Keratinocyte (primary cell): ENCODE measurements around the gene MED14. TPM values are rescaled to one million over a fixed set of nuclear protein-coding genes. Genes with fewer than 3 reads are reported as not detected.

Experiments
- DNase-seq: peaks from one replicate; pipeline ENCODE4 v3.0.0-alpha.2; 2011; ENCODE audit warnings: low read depth, missing footprints, low spot score
- FAIRE-seq: peaks from 2 replicates; lab custom pipeline; 2011; peaks lifted over from hg19 to GRCh38; lab: Jason Lieb, UNC
- H2AFZ ChIP-seq: 2 replicates; pipeline ENCODE4 v1.6.0; 2012; ENCODE audit warnings: low read length, control low read depth, inconsistent platforms; ENCODE audit not compliant: control insufficient read depth
- H3K27ac ChIP-seq: 2 replicates; pipeline ENCODE4 v1.5.1; 2011; ENCODE audit warnings: low read length; ENCODE audit not compliant: control insufficient read depth, insufficient read depth
- H3K27me3 ChIP-seq: 3 replicates; pipeline ENCODE4 v1.6.0; 2011; ENCODE audit warnings: low read length; ENCODE audit not compliant: control insufficient read depth, insufficient read depth; ENCODE audit errors: extremely low read depth
- H3K36me3 ChIP-seq, 2 experiments: 2 replicates in 1 of 2; 3 replicates in 1 of 2; pipeline ENCODE4 v1.5.1; 2011; ENCODE audit warnings: low read length in 2 of 2, mild to moderate bottlenecking in 1 of 2; ENCODE audit not compliant: control insufficient read depth in 2 of 2, insufficient read depth in 2 of 2; ENCODE audit errors: extremely low read depth in 1 of 2
- H3K4me1 ChIP-seq: 3 replicates; pipeline ENCODE4 v1.5.1; 2011; ENCODE audit warnings: low read length; ENCODE audit not compliant: control insufficient read depth, insufficient read depth; ENCODE audit errors: extremely low read depth
- H3K4me2 ChIP-seq: 3 replicates; pipeline ENCODE4 v1.6.0; 2011; ENCODE audit warnings: low read depth, low read length; ENCODE audit not compliant: control insufficient read depth, insufficient read depth; ENCODE audit errors: extremely low read depth
- H3K4me3 ChIP-seq, 3 experiments: fragments of 200-600 bp in 1 of 3; sonication (generic) in 1 of 3; 2 replicates in 2 of 3; 3 replicates in 1 of 3; pipeline ENCODE4 v1.5.1; 2011 to 2016; ENCODE audit warnings: low read length in 3 of 3, mild to moderate bottlenecking in 3 of 3, control low read depth in 2 of 3, inconsistent platforms in 1 of 3, low read depth in 1 of 3, mixed read lengths in 1 of 3, mixed run types in 1 of 3, moderate library complexity in 1 of 3; ENCODE audit not compliant: control insufficient read depth in 2 of 3, insufficient read depth in 2 of 3; ENCODE audit errors: extremely low read depth in 1 of 3
- H3K79me2 ChIP-seq: 2 replicates; pipeline ENCODE4 v1.6.0; 2012; ENCODE audit warnings: low read length; ENCODE audit not compliant: control insufficient read depth, insufficient read depth
- H3K9ac ChIP-seq: 3 replicates; pipeline ENCODE4 v1.6.0; 2011; ENCODE audit warnings: low read length; ENCODE audit not compliant: control insufficient read depth, insufficient read depth; ENCODE audit errors: extremely low read depth
- H3K9me1 ChIP-seq: 3 replicates; pipeline ENCODE4 v1.6.0; 2011; ENCODE audit warnings: low read length; ENCODE audit not compliant: control insufficient read depth, insufficient read depth; ENCODE audit errors: extremely low read depth
- H3K9me3 ChIP-seq: 2 replicates; pipeline ENCODE4 v1.5.1; 2012; ENCODE audit warnings: low read depth, low read length; ENCODE audit not compliant: control insufficient read depth
- H4K20me1 ChIP-seq: 3 replicates; pipeline ENCODE4 v1.6.0; 2011; ENCODE audit warnings: low read length; ENCODE audit not compliant: control insufficient read depth, insufficient read depth; ENCODE audit errors: extremely low read depth
- CTCF ChIP-seq, 3 experiments: IDR thresholded peaks in 1 of 3; conservative IDR thresholded peaks in 1 of 3; optimal IDR thresholded peaks in 1 of 3; 2 replicates in 2 of 3; 3 replicates in 1 of 3; pipeline versions ENCODE3 to v1.5.1; 2011; ENCODE audit warnings: low read length in 3 of 3, mild to moderate bottlenecking in 3 of 3, moderate library complexity in 2 of 3, control low read depth in 1 of 3, inconsistent platforms in 1 of 3; ENCODE audit not compliant: insufficient read depth in 2 of 3; ENCODE audit errors: extremely low read depth in 1 of 3
- EZH2 ChIP-seq: IDR thresholded peaks from one replicate; pipeline ENCODE4 v1.6.1; 2012; ENCODE audit warnings: inconsistent platforms, mild to moderate bottlenecking, low read length, moderate library complexity
- dilution Hi-C: fragments of 300-500 bp; cut with MboI; formaldehyde crosslinking; loops from one replicate; pipeline ENCODE4 v1.7.0; 2020; ENCODE audit warnings: low sequenced_read_pairs; ENCODE audit not compliant: extremely low pct_ligation_motif_present
- polyA plus RNA-seq, 5 experiments: library from polyadenylated mRNA; depleted of rRNA in 3 of 5; stranded (reverse) in 3 of 5; stranded (forward) in 1 of 5; unstranded in 1 of 5; fragments of >200 nt; gene quantifications; 1 replicate in 1 of 5; 2 replicates in 3 of 5; 3 replicates in 1 of 5; pipeline versions ENCODE4 v1.2.1 to v1.2.3, GENCODE V29; 2011 to 2012; ENCODE audit warnings: missing spikeins in 2 of 5, low read depth in 1 of 5, low replicate concordance in 1 of 5

Gene MED14
- polyA plus RNA-seq, 1 donor (not counting 4 experiments of a cell fraction or from before 2014, with no cell fraction given), result 25.9 TPM

- FAIRE-seq (no peak), DNase-seq (no peak)
- Histone ChIP-seq H3K27me3 (peaks cover under 1% of the 10 kb centered on the region), H3K9me3 (no peaks in the 10 kb centered on the region), H3K4me2 (no peak overlapping the region), H3K27ac (peak overlapping the region; percentile 27), H4K20me1 (no peaks in the 10 kb centered on the region), H3K9ac (no peak overlapping the region), H3K9me1 (no peaks in the 10 kb centered on the region), H3K4me1 (peaks cover 13% of the 10 kb centered on the region), H2AFZ (no peak overlapping the region), H3K4me3 (no peak overlapping the region), H3K36me3 (no peaks in the 10 kb centered on the region), H3K79me2 (no peaks in the 10 kb centered on the region)
- dilution Hi-C loops, result no loop called here
- no peak for TF ChIP-seq EZH2
- TF ChIP-seq CTCF (optimal IDR thresholded peaks at IDR 0.05 in 1 of 3, IDR thresholded peaks at IDR 0.05 in 1 of 3, conservative IDR thresholded peaks at IDR 0.05 in 1 of 3; ENCODE audit: extremely low read depth in 1 of 3, insufficient read depth in 2 of 3, low read length in 3 of 3), result no peak
These were observed 37.8 kb upstream of the MED14 start for GRCh38 chrX:40773188-40773587.

DNA sequence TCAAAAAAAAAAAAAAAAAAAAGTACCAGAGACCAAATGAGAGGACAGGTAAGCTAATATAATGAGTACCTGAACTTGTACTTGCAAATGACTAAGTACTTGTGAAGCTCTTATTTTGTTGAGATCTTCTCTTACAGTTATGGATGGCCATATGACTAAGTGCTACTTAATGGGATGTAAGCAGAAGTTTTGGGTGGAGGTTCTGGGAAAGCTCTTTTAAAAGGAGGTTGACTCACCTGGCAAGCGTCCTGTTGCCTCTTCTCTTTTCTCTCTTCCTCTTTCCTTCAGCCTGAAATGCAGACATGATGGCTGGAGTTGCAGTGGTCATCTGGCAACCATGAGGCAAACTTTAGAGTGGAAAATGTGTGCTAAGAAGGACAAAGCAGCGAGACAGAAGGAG is 36.9 kb upstream of the MED14 start:
- peak overlapping the region; percentile 29 for H3K4me2 ChIP-seq
- H3K4me1 ChIP-seq, result peaks cover 13% of the 10 kb centered on the region
- no peak overlapping the region for H3K4me3 ChIP-seq
- TF ChIP-seq EZH2 (no peak), CTCF (optimal IDR thresholded peaks at IDR 0.05 in 1 of 3, IDR thresholded peaks at IDR 0.05 in 1 of 3, conservative IDR thresholded peaks at IDR 0.05 in 1 of 3; ENCODE audit: extremely low read depth in 1 of 3, insufficient read depth in 2 of 3, low read length in 3 of 3) (no peak)
- H3K9me1 ChIP-seq, result no peaks in the 10 kb centered on the region
- no peaks in the 10 kb centered on the region for H3K27me3 ChIP-seq
- peak overlapping the region; percentile 27 for H3K27ac ChIP-seq
- no peaks in the 10 kb centered on the region for H3K79me2 ChIP-seq
- no peak overlapping the region for H3K9ac ChIP-seq
- no peaks in the 10 kb centered on the region for H3K9me3 ChIP-seq
- DNase-seq (peak; percentile 46), FAIRE-seq (peak; percentile 73)
- H2AFZ ChIP-seq, result no peak overlapping the region
- dilution Hi-C loops, result no loop called here
- H4K20me1 ChIP-seq, result no peaks in the 10 kb centered on the region
- no peaks in the 10 kb centered on the region for H3K36me3 ChIP-seq
